LNCAP (cell line): ENCODE results near the gene MED26.

Source experiments
- TF ChIP-seq, protein P1 (sequence below): fragments of 450-650 bp; IDR thresholded peaks from 2 replicates; pipeline ENCODE4 v1.5.1; 2017; ENCODE audit warnings: mild to moderate bottlenecking

The MED26 gene, protein sequence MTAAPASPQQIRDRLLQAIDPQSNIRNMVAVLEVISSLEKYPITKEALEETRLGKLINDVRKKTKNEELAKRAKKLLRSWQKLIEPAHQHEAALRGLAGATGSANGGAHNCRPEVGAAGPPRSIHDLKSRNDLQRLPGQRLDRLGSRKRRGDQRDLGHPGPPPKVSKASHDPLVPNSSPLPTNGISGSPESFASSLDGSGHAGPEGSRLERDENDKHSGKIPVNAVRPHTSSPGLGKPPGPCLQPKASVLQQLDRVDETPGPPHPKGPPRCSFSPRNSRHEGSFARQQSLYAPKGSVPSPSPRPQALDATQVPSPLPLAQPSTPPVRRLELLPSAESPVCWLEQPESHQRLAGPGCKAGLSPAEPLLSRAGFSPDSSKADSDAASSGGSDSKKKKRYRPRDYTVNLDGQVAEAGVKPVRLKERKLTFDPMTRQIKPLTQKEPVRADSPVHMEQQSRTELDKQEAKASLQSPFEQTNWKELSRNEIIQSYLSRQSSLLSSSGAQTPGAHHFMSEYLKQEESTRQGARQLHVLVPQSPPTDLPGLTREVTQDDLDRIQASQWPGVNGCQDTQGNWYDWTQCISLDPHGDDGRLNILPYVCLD

DNA sequence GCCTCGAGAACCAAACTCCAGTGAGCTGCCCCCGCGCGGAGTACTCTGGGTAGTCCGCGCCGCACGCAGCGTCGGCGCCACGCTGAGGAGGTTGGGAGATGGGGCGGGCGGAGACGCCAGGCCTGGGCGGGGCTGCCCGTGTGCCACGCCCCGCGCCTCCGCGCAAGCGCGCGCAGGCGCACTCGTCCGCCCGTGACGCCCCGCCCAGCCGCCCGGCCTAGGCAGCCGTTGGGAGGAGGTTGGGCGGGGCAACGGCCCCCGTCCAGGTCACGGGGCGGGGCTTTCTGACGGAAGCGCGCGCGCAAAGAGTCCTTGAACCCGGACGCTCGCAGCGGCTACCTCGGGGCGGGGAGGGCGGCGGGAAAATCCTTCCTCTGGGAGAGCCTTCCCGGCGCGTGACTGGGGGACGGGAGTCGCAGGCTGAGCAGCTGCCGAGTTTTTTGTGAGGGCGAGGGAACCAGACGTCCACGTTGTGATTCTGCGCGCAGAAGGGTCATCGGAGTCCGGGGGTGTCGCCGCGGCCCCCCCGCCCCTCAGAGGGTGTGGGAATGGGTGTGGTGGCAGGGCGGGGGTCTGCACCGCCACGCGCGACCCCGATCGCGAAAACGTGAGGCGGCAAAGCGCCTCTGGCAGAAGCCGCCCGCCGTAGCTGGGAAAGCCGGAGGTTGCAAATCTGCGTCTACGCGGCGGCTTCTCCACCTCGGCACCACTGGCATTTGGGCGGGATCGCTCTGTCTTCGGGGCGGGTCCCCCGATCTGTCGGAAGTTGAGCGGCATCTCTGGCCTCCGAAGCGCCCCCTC lies at the start of gene MED26:
TSS of gene MED26 (minus strand) at position 22 of the 801 bp plus-strand sequence. CDS start 261 bp downstream, outside the sequence.
- TF ChIP-seq, protein P1, sequence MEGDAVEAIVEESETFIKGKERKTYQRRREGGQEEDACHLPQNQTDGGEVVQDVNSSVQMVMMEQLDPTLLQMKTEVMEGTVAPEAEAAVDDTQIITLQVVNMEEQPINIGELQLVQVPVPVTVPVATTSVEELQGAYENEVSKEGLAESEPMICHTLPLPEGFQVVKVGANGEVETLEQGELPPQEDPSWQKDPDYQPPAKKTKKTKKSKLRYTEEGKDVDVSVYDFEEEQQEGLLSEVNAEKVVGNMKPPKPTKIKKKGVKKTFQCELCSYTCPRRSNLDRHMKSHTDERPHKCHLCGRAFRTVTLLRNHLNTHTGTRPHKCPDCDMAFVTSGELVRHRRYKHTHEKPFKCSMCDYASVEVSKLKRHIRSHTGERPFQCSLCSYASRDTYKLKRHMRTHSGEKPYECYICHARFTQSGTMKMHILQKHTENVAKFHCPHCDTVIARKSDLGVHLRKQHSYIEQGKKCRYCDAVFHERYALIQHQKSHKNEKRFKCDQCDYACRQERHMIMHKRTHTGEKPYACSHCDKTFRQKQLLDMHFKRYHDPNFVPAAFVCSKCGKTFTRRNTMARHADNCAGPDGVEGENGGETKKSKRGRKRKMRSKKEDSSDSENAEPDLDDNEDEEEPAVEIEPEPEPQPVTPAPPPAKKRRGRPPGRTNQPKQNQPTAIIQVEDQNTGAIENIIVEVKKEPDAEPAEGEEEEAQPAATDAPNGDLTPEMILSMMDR = no peak

- TF ChIP-seq, protein P1 = no peak
Observed at GRCh38 chr19:16677055-16677454, 49.1 kb upstream of the MED26 start.

DNA sequence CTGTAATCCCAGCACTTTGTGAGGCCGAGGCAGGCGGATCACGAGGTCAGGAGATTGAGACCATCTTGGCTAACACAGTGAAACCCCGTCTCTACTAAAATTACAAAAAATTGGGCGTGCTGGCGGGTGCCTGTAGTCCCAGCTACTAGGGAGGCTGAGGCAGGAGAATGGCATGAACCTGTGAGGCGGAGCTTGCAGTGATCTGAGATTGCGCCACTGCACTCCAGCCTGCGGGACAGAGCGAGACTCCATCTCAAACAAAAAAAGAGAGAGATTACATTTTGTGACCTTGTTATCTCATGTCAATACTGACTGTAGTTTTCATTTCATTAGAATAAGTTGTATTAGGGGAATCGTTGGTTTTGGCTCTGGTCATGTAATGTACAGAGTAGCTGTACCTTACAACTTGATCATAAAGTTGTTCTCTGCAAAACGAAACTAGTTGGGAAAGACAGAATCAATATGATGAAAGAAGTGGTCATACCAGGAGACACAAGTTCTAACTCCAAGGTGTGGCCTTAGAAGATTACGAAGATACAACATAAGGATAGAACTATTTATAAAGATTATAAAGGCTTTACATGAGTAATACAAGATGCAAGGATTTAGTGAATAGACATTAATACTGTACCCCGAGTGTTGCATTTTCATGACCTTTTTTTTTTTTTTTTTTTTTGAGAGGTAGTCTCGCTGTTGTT lies 48.2 kb upstream of the MED26 start:
- TF ChIP-seq, protein P1 = no peak

GRCh38 chr19:16673231-16673630 lies 45.2 kb upstream of the MED26 start:
- TF ChIP-seq, protein P1 = no peak

DNA sequence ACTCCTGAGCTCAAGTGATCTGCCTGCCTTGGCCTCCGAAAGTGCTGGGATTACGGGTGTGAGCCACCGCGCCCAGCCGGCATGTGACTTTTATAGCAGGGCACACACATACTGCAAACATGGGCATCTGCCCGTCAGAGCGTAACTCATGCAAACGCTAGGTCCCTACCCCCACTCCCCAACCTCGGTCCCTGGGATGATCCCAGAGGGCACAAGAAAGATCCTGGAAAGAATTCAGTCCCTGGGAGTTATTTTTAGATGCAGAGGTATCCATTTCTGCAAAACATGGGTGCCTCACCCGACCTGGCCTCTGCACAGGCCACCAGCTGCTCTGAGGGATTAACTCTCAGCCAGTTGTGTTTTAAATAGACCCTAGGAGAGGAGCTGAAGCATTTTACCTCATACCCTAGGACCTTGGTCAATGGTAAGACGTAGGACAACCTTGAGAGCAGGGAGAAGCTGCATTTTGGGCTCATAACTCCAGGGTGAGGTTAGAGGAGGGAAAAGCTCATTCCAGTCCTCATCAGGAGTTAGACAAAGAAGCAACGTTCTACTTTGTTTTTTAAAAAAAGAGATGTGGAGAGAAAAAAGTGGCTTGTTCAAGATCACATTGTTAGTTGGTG lies 43.8 kb upstream of the MED26 start:
- TF ChIP-seq, protein P1 = no peak

DNA sequence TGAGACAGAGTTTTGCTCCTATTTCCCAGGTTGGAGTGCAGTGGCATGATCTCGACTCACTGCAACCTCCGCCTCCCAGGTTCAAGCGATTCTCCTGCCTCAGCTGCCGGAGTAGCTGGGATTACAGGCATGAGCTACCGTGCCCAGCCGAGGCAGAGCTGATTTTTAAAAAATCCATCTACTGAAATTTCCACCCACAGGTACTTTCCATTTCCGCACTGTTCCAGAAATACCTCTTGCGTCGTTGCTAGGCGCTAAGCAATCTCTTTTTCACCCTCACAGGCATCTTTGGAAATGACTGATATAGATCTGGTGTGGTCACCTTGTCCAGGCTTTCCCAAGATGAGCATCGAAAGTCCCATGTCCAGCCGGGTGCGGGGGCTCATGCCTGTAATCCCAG lies 42.3 kb upstream of the MED26 start:
- TF ChIP-seq, protein P1 = no peak

DNA sequence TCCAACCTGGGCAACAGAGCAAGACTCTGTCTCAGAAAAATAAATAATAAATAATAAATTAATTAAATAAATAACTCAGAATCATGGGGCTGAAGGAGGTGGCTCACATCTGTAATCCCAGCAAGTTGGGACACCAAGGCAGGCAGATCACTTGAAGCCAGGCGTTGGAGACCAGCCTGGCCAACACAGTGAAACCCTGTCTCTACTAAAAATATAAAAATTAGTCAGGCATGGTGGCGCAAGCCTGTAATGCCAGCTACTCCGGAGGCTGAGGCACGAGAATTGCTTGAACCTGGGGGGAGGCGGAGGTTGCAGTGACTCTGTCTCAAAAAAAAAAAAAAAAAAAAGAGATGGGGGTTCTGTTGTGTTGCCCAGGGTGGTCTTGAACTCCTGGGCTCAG lies 40.2 kb upstream of the MED26 start:
- TF ChIP-seq, protein P1 = no peak
